Measurements from ENCODE around the gene AICDA.

DNA sequence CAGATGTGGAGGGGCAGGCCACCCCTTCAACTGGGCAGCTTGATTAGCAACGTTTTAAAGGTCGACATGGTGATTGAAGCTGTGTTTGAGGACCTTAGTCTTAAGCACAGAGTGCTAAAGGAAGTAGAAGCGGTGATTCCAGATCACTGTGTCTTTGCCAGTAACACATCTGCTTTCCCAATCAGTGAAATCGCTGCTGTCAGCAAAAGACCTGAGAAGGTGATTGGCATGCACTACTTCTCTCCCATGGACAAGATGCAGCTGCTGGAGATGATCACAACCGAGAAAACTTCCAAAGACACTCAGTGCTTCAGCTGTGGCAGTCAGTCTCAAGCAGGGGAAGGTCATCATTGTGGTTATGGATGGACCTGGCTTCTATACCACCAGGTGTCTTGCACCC lies 23.9 kb upstream of the AICDA start:
- TF ChIP-seq, protein P1, sequence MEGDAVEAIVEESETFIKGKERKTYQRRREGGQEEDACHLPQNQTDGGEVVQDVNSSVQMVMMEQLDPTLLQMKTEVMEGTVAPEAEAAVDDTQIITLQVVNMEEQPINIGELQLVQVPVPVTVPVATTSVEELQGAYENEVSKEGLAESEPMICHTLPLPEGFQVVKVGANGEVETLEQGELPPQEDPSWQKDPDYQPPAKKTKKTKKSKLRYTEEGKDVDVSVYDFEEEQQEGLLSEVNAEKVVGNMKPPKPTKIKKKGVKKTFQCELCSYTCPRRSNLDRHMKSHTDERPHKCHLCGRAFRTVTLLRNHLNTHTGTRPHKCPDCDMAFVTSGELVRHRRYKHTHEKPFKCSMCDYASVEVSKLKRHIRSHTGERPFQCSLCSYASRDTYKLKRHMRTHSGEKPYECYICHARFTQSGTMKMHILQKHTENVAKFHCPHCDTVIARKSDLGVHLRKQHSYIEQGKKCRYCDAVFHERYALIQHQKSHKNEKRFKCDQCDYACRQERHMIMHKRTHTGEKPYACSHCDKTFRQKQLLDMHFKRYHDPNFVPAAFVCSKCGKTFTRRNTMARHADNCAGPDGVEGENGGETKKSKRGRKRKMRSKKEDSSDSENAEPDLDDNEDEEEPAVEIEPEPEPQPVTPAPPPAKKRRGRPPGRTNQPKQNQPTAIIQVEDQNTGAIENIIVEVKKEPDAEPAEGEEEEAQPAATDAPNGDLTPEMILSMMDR (IDR thresholded peaks at IDR 0.05), result no peak
- TF ChIP-seq EP300 (IDR thresholded peaks at IDR 0.05) (no peak), POLR2A (IDR thresholded peaks at IDR 0.05) (no peak), POLR2AphosphoS5 (IDR thresholded peaks at IDR 0.05) (no peak)

Data from sigmoid colon (tissue), 4 donors.